Raji (cell line): ENCODE results near the gene LOXHD1.

Experiments used
- POLR2A ChIP-seq: IDR thresholded peaks from 2 replicates; pipeline ENCODE4 v1.6.1; 2011; ENCODE audit warnings: low read depth, low read length, control low read depth; ENCODE audit not compliant: insufficient read depth

The LOXHD1 gene

GRCh38 chr18:46429649-46430224 lies 227.3 kb downstream of the LOXHD1 start:
- TF ChIP-seq POLR2A = no peak

GRCh38 chr18:46429130-46429529 lies 227.9 kb downstream of the LOXHD1 start:
- no peak for TF ChIP-seq POLR2A

- TF ChIP-seq POLR2A = no peak
These were observed 228.7 kb downstream of the LOXHD1 start for GRCh38 chr18:46428368-46428767.

- no peak for TF ChIP-seq POLR2A
These were observed 229.6 kb downstream of the LOXHD1 start for GRCh38 chr18:46427216-46427995.
